D721Med (cell line): Measurements from ENCODE around the gene SORL1.

Experiments
- DNase-seq: peaks from one replicate; pipeline ENCODE4 v3.0.0; 2011; ENCODE audit warnings: low spot score; ENCODE audit not compliant: insufficient read length
- FAIRE-seq: peaks from 2 replicates; lab custom pipeline; 2011; peaks lifted over from hg19 to GRCh38; lab: Jason Lieb, UNC
- CTCF ChIP-seq: IDR thresholded peaks from 2 replicates; pipeline ENCODE4 v1.5.1; 2012; ENCODE audit warnings: mild to moderate bottlenecking, control low read depth; ENCODE audit not compliant: insufficient read depth; ENCODE audit errors: missing control alignments

The SORL1 gene

GRCh38 chr11:121672630-121673487 lies 220.7 kb downstream of the SORL1 start:
- FAIRE-seq (no peak), DNase-seq (no peak)
- TF ChIP-seq CTCF = no peak

- DNase-seq = no peak
- FAIRE-seq = no peak
- no peak for TF ChIP-seq CTCF
Measured at GRCh38 chr11:121681550-121682268, 229.6 kb downstream of the SORL1 start.
